ENCODE measurements around the gene WDR7. TPM values are rescaled to one million over a fixed set of nuclear protein-coding genes. Genes with fewer than 3 reads are reported as not detected.

Gene WDR7
- total RNA-seq, 2 experiments from 2014 or later: 28.8 to 30.5 TPM

DNA sequence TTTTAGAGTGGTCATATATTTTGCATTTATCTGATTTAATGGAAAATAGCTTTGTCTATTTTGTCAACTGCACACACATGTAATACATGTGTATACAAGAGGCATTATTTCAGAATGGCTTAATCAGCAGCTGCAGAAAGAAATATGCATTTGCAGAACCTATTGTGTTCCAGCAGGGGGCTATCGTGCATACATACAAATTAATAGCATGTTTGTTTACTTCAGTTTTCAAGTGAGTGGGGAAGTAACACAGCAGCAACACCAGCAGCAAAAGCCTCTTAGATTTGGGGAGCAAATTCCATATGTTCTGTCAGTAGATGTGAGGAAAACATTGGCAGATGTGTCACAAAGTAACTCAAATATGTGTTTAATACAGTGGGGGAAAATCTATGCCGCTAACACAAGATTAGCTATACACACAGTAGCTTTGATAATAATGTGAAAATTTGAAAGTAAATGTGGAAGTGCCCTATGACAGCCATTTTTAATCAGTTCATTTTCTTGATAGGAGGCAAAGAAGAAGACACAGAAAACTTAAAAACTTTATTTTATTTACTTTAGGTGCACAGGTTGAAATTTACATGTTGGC, 218.1 kb downstream of the WDR7 start:
- Histone ChIP-seq H3K36me3 (ENCODE audit: insufficient read depth, low read length) (no peaks in the 10 kb centered on the region), H3K4me3 (ENCODE audit: low read length) (no peak overlapping the region), H3K4me1 (ENCODE audit: insufficient read depth, low read length) (peaks cover 6% of the 10 kb centered on the region), H3K9me3 (ENCODE audit: control insufficient read depth in 1 of 2, insufficient read depth in 1 of 2, low read length in 2 of 2) (no peaks in the 10 kb centered on the region), H3K27ac (ENCODE audit: low read depth in 1 of 2, low read length in 2 of 2) (no peak overlapping the region), H3K27me3 (ENCODE audit: control insufficient read depth in 1 of 2, insufficient read depth in 2 of 2, low read length in 2 of 2) (no peaks in the 10 kb centered on the region)
- Mint-ChIP-seq H3K9me3 (no peaks in the 10 kb centered on the region), H3K4me1 (ENCODE audit: low read depth) (peaks cover 22% of the 10 kb centered on the region), H3K36me3 (ENCODE audit: low read depth) (no peaks in the 10 kb centered on the region), H3K27me3 (no peaks in the 10 kb centered on the region), H3K4me3 (no peak overlapping the region), H3K27ac (no peak overlapping the region)
- CTCF ChIA-PET: interaction anchor here (0.9 to 1.6 kb wide), 2 partner anchors 17 to 38 kb away, joined by 3 read pairs; no protein-coding TSS in a partner anchor
- DNase-seq (peak in 4 of 14 experiments; percentile 6 to 55 (median 35)), ATAC-seq (ENCODE audit: poor library complexity) (no peak)
- intact Hi-C loops (cut with DNase I, micrococcal nuclease): no loop called here
- POLR2A ChIA-PET: no interaction called here
- TF ChIP-seq, protein P1, sequence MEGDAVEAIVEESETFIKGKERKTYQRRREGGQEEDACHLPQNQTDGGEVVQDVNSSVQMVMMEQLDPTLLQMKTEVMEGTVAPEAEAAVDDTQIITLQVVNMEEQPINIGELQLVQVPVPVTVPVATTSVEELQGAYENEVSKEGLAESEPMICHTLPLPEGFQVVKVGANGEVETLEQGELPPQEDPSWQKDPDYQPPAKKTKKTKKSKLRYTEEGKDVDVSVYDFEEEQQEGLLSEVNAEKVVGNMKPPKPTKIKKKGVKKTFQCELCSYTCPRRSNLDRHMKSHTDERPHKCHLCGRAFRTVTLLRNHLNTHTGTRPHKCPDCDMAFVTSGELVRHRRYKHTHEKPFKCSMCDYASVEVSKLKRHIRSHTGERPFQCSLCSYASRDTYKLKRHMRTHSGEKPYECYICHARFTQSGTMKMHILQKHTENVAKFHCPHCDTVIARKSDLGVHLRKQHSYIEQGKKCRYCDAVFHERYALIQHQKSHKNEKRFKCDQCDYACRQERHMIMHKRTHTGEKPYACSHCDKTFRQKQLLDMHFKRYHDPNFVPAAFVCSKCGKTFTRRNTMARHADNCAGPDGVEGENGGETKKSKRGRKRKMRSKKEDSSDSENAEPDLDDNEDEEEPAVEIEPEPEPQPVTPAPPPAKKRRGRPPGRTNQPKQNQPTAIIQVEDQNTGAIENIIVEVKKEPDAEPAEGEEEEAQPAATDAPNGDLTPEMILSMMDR (IDR thresholded peaks at IDR 0.05): peak; percentile 54

DNA sequence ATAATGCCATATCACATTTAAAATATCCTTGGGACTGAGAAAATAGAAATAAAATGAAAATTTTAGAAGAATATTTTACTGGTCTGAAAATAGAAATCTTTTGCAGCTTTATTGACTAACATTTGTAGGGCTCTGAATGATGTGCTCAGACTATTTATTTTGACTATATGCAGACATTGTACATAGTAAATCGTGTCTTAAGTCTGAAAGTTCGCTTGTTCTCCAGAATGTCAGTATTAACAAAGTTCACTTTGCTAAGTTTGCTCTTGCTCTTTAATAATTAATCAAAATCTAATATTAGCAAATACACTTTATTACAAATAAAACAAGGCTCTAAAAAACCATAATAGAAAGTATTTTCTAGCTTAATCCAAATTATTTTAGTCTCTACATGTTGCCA, 219.8 kb downstream of the WDR7 start:
- Histone ChIP-seq H3K4me3 (ENCODE audit: low read length) (no peak overlapping the region), H3K9me3 (ENCODE audit: control insufficient read depth in 1 of 2, insufficient read depth in 1 of 2, low read length in 2 of 2) (no peaks in the 10 kb centered on the region), H3K27ac (ENCODE audit: low read depth in 1 of 2, low read length in 2 of 2) (no peak overlapping the region), H3K36me3 (ENCODE audit: insufficient read depth, low read length) (no peaks in the 10 kb centered on the region), H3K27me3 (ENCODE audit: control insufficient read depth in 1 of 2, insufficient read depth in 2 of 2, low read length in 2 of 2) (no peaks in the 10 kb centered on the region), H3K4me1 (ENCODE audit: insufficient read depth, low read length) (peaks cover 6% of the 10 kb centered on the region)
- TF ChIP-seq, protein P1 (IDR thresholded peaks at IDR 0.05): no peak
- Mint-ChIP-seq H3K9me3 (no peaks in the 10 kb centered on the region), H3K27me3 (no peaks in the 10 kb centered on the region), H3K4me3 (no peak overlapping the region), H3K27ac (no peak overlapping the region), H3K4me1 (ENCODE audit: low read depth) (peaks cover 27% of the 10 kb centered on the region), H3K36me3 (ENCODE audit: low read depth) (no peaks in the 10 kb centered on the region)
- intact Hi-C loops (cut with DNase I, micrococcal nuclease): loop anchor here in 1 of 2 experiments (5.0 kb wide), 1 partner anchor 691 kb away; no protein-coding TSS in a partner anchor
- no peak for DNase-seq
- ChIA-PET CTCF (no interaction called here), POLR2A (no interaction called here)
- no peak for ATAC-seq (ENCODE audit: poor library complexity)

- H3K4me1 Mint-ChIP-seq (ENCODE audit: low read depth): peaks cover 27% of the 10 kb centered on the region
- intact Hi-C loops (cut with DNase I, micrococcal nuclease): loop anchor here in 1 of 2 experiments (5.0 kb wide), 1 partner anchor 690 kb away; no protein-coding TSS in a partner anchor
Measured at GRCh38 chr18:56872140-56872539, 221.0 kb downstream of the WDR7 start.

More at GRCh38 chr18:56872140-56872539, 221.0 kb downstream of the WDR7 start:
- Histone ChIP-seq H3K27ac (ENCODE audit: low read depth in 1 of 2, low read length in 2 of 2) (no peak overlapping the region), H3K4me3 (ENCODE audit: low read length) (no peak overlapping the region), H3K4me1 (ENCODE audit: insufficient read depth, low read length) (peaks cover 6% of the 10 kb centered on the region), H3K9me3 (ENCODE audit: control insufficient read depth in 1 of 2, insufficient read depth in 1 of 2, low read length in 2 of 2) (no peaks in the 10 kb centered on the region), H3K36me3 (ENCODE audit: insufficient read depth, low read length) (no peaks in the 10 kb centered on the region), H3K27me3 (ENCODE audit: control insufficient read depth in 1 of 2, insufficient read depth in 2 of 2, low read length in 2 of 2) (no peaks in the 10 kb centered on the region)
- no peaks in the 10 kb centered on the region for H3K36me3 Mint-ChIP-seq (ENCODE audit: low read depth)
- TF ChIP-seq, protein P1 (IDR thresholded peaks at IDR 0.05): no peak
- POLR2A ChIA-PET: no interaction called here
- ATAC-seq (ENCODE audit: poor library complexity) (no peak), DNase-seq (no peak)
- CTCF ChIA-PET: no interaction called here
- no peaks in the 10 kb centered on the region for H3K9me3 Mint-ChIP-seq
- H3K27me3 Mint-ChIP-seq: no peaks in the 10 kb centered on the region
- no peak overlapping the region for H3K27ac Mint-ChIP-seq
- no peak overlapping the region for H3K4me3 Mint-ChIP-seq
